ENCODE measurements around the gene SYT9.

The SYT9 gene

GRCh38 chr11:7448201-7448600 lies 196.5 kb downstream of the SYT9 start:
- Histone ChIP-seq H4K91ac (ENCODE audit: low read depth, low read length) (no peak overlapping the region), H3K9ac (ENCODE audit: low read length) (no peak overlapping the region), H3K18ac (ENCODE audit: low read length) (no peak overlapping the region), H3K79me1 (ENCODE audit: low read length) (no peaks in the 10 kb centered on the region), H2AFZ (ENCODE audit: insufficient read depth, low read length, poor library complexity) (no peak overlapping the region), H4K12ac (ENCODE audit: low read depth, low read length) (no peak overlapping the region), H4K8ac (ENCODE audit: low read depth, low read length) (no peak overlapping the region), H3K14ac (ENCODE audit: low read length) (no peak overlapping the region), H2BK5ac (ENCODE audit: low read depth, low read length, poor library complexity) (no peak overlapping the region), H3K79me2 (ENCODE audit: control insufficient read depth, insufficient read depth, low read length, poor library complexity) (no peaks in the 10 kb centered on the region), H3K4ac (ENCODE audit: low read depth, low read length) (no peak overlapping the region), H3K23ac (ENCODE audit: low read length) (no peak overlapping the region), H2AK5ac (ENCODE audit: low read length) (no peak overlapping the region), H3K4me3 (ENCODE audit: low read depth, low read length) (no peak overlapping the region), H3K36me3 (ENCODE audit: control insufficient read depth in 1 of 2, insufficient read depth in 2 of 2, low read length in 2 of 2) (no peaks in the 10 kb centered on the region), H2BK120ac (ENCODE audit: insufficient read depth, low read length, poor library complexity) (no peak overlapping the region), H3K4me1 (ENCODE audit: control insufficient read depth in 1 of 2, insufficient read depth in 2 of 2, low read length in 2 of 2) (peaks cover 0 to 3% of the 10 kb centered on the region in 2 experiments), H3K27ac (ENCODE audit: low read depth, low read length) (no peak overlapping the region), H2BK12ac (ENCODE audit: low read length) (no peak overlapping the region), H3K4me2 (ENCODE audit: low read length) (no peak overlapping the region), H3K9me3 (ENCODE audit: insufficient read depth, low read depth, low read length) (no peaks in the 10 kb centered on the region), H3K27me3 (ENCODE audit: insufficient read depth, low read length) (no peaks in the 10 kb centered on the region)
- WGBS (ENCODE audit: extremely low coverage, insufficient coverage, insufficient read length) = no CpG with 5 or more reads among the region's 12 CpGs
- no peak for DNase-seq

GRCh38 chr11:7449211-7449840 lies 197.6 kb downstream of the SYT9 start:
- H3K4me2 ChIP-seq (ENCODE audit: low read length) = no peak overlapping the region
- no peaks in the 10 kb centered on the region for H3K79me2 ChIP-seq (ENCODE audit: control insufficient read depth, insufficient read depth, low read length, poor library complexity)
- no peak overlapping the region for H3K27ac ChIP-seq (ENCODE audit: low read depth, low read length)
- peaks cover 0 to 3% of the 10 kb centered on the region in 2 experiments for H3K4me1 ChIP-seq (ENCODE audit: control insufficient read depth in 1 of 2, insufficient read depth in 2 of 2, low read length in 2 of 2)
- H3K27me3 ChIP-seq (ENCODE audit: insufficient read depth, low read length) = no peaks in the 10 kb centered on the region
- H2BK12ac ChIP-seq (ENCODE audit: low read length) = no peak overlapping the region
- H3K36me3 ChIP-seq (ENCODE audit: control insufficient read depth in 1 of 2, insufficient read depth in 2 of 2, low read length in 2 of 2) = no peaks in the 10 kb centered on the region
- H3K4me3 ChIP-seq (ENCODE audit: low read depth, low read length) = no peak overlapping the region
- no peak overlapping the region for H3K23ac ChIP-seq (ENCODE audit: low read length)
- WGBS (ENCODE audit: extremely low coverage, insufficient coverage, insufficient read length) = no CpG with 5 or more reads among the region's 3 CpGs
- no peaks in the 10 kb centered on the region for H3K9me3 ChIP-seq (ENCODE audit: insufficient read depth, low read depth, low read length)
- H3K14ac ChIP-seq (ENCODE audit: low read length) = no peak overlapping the region
- no peak overlapping the region for H4K8ac ChIP-seq (ENCODE audit: low read depth, low read length)
- H4K12ac ChIP-seq (ENCODE audit: low read depth, low read length) = no peak overlapping the region
- H3K4ac ChIP-seq (ENCODE audit: low read depth, low read length) = no peak overlapping the region
- H2BK5ac ChIP-seq (ENCODE audit: low read depth, low read length, poor library complexity) = no peak overlapping the region
- no peaks in the 10 kb centered on the region for H3K79me1 ChIP-seq (ENCODE audit: low read length)
- H2BK120ac ChIP-seq (ENCODE audit: insufficient read depth, low read length, poor library complexity) = no peak overlapping the region
- no peak overlapping the region for H3K9ac ChIP-seq (ENCODE audit: low read length)
- H2AK5ac ChIP-seq (ENCODE audit: low read length) = no peak overlapping the region
- H3K18ac ChIP-seq (ENCODE audit: low read length) = no peak overlapping the region
- no peak overlapping the region for H4K91ac ChIP-seq (ENCODE audit: low read depth, low read length)
- no peak for DNase-seq
- H2AFZ ChIP-seq (ENCODE audit: insufficient read depth, low read length, poor library complexity) = no peak overlapping the region

GRCh38 chr11:7449841-7450214 lies 198.1 kb downstream of the SYT9 start:
- no peak overlapping the region for H4K91ac ChIP-seq (ENCODE audit: low read depth, low read length)
- no peaks in the 10 kb centered on the region for H3K36me3 ChIP-seq (ENCODE audit: control insufficient read depth in 1 of 2, insufficient read depth in 2 of 2, low read length in 2 of 2)
- no peak for DNase-seq
- WGBS (ENCODE audit: extremely low coverage, insufficient coverage, insufficient read length) = no CpG with 5 or more reads among the region's 4 CpGs
- no peak overlapping the region for H3K14ac ChIP-seq (ENCODE audit: low read length)
- H3K4me1 ChIP-seq (ENCODE audit: control insufficient read depth in 1 of 2, insufficient read depth in 2 of 2, low read length in 2 of 2) = peaks cover 0 to 3% of the 10 kb centered on the region in 2 experiments
- H3K4me3 ChIP-seq (ENCODE audit: low read depth, low read length) = no peak overlapping the region
- no peak overlapping the region for H3K4me2 ChIP-seq (ENCODE audit: low read length)
- no peak overlapping the region for H3K23ac ChIP-seq (ENCODE audit: low read length)
- no peaks in the 10 kb centered on the region for H3K79me1 ChIP-seq (ENCODE audit: low read length)
- H4K8ac ChIP-seq (ENCODE audit: low read depth, low read length) = no peak overlapping the region
- no peak overlapping the region for H2BK12ac ChIP-seq (ENCODE audit: low read length)
- no peak overlapping the region for H3K9ac ChIP-seq (ENCODE audit: low read length)
- H2BK5ac ChIP-seq (ENCODE audit: low read depth, low read length, poor library complexity) = no peak overlapping the region
- no peaks in the 10 kb centered on the region for H3K79me2 ChIP-seq (ENCODE audit: control insufficient read depth, insufficient read depth, low read length, poor library complexity)
- H3K27ac ChIP-seq (ENCODE audit: low read depth, low read length) = no peak overlapping the region
- H3K9me3 ChIP-seq (ENCODE audit: insufficient read depth, low read depth, low read length) = no peaks in the 10 kb centered on the region
- H2AFZ ChIP-seq (ENCODE audit: insufficient read depth, low read length, poor library complexity) = no peak overlapping the region
- no peak overlapping the region for H3K4ac ChIP-seq (ENCODE audit: low read depth, low read length)
- H4K12ac ChIP-seq (ENCODE audit: low read depth, low read length) = no peak overlapping the region
- H3K27me3 ChIP-seq (ENCODE audit: insufficient read depth, low read length) = no peaks in the 10 kb centered on the region
- no peak overlapping the region for H2BK120ac ChIP-seq (ENCODE audit: insufficient read depth, low read length, poor library complexity)
- no peak overlapping the region for H2AK5ac ChIP-seq (ENCODE audit: low read length)
- no peak overlapping the region for H3K18ac ChIP-seq (ENCODE audit: low read length)

- Histone ChIP-seq H3K9me3 (ENCODE audit: insufficient read depth, low read depth, low read length) (no peaks in the 10 kb centered on the region), H4K91ac (ENCODE audit: low read depth, low read length) (no peak overlapping the region), H3K27me3 (ENCODE audit: insufficient read depth, low read length) (no peaks in the 10 kb centered on the region), H2BK5ac (ENCODE audit: low read depth, low read length, poor library complexity) (no peak overlapping the region), H3K4ac (ENCODE audit: low read depth, low read length) (no peak overlapping the region), H4K12ac (ENCODE audit: low read depth, low read length) (no peak overlapping the region), H3K14ac (ENCODE audit: low read length) (no peak overlapping the region), H3K4me3 (ENCODE audit: low read depth, low read length) (no peak overlapping the region), H3K79me1 (ENCODE audit: low read length) (no peaks in the 10 kb centered on the region), H2AK5ac (ENCODE audit: low read length) (no peak overlapping the region), H3K23ac (ENCODE audit: low read length) (no peak overlapping the region), H2BK12ac (ENCODE audit: low read length) (no peak overlapping the region), H3K36me3 (ENCODE audit: control insufficient read depth in 1 of 2, insufficient read depth in 2 of 2, low read length in 2 of 2) (no peaks in the 10 kb centered on the region), H3K9ac (ENCODE audit: low read length) (no peak overlapping the region), H2AFZ (ENCODE audit: insufficient read depth, low read length, poor library complexity) (no peak overlapping the region), H3K79me2 (ENCODE audit: control insufficient read depth, insufficient read depth, low read length, poor library complexity) (no peaks in the 10 kb centered on the region), H3K4me1 (ENCODE audit: control insufficient read depth in 1 of 2, insufficient read depth in 2 of 2, low read length in 2 of 2) (peaks cover 0 to 3% of the 10 kb centered on the region in 2 experiments), H3K27ac (ENCODE audit: low read depth, low read length) (no peak overlapping the region), H4K8ac (ENCODE audit: low read depth, low read length) (no peak overlapping the region), H3K4me2 (ENCODE audit: low read length) (no peak overlapping the region), H3K18ac (ENCODE audit: low read length) (no peak overlapping the region), H2BK120ac (ENCODE audit: insufficient read depth, low read length, poor library complexity) (no peak overlapping the region)
- no CpG with 5 or more reads among the region's 3 CpGs for WGBS (ENCODE audit: extremely low coverage, insufficient coverage, insufficient read length)
- DNase-seq = peak in 1 of 2 donors; percentile 68
Measured at GRCh38 chr11:7450836-7451235, 199.1 kb downstream of the SYT9 start.
